Cardiac fibroblast (primary cell): ENCODE results near the gene TRIM50.
"Not testable (repeated sequence)": the region's sequence is repeated elsewhere in the genome, so short reads cannot be mapped to it uniquely, and the experiment has no call there.

ENCODE experiments used
- DNase-seq, 2 donors: peaks; one replicate each; pipeline versions ENCODE4 v3.0.0 to v3.0.0-alpha.2; 2010; ENCODE audit warnings: low read depth in 2 of 2
- H3K4me3 ChIP-seq, 2 donors: replicated peaks in 1 of 2; 1 replicate in 1 of 2; 2 replicates in 1 of 2; pipeline ENCODE4 v1.5.1; 2011; ENCODE audit warnings: low read depth in 2 of 2, low read length in 2 of 2, mild to moderate bottlenecking in 2 of 2, moderate library complexity in 1 of 2
- CTCF ChIP-seq: IDR thresholded peaks from one replicate; pipeline ENCODE4 v1.5.1; 2011; ENCODE audit warnings: low read depth, mild to moderate bottlenecking, low read length, inconsistent platforms

Gene TRIM50

GRCh38 chr7:73327922-73328321, at the start of gene TRIM50, which contains the start of gene FKBP6:
TSS of gene TRIM50 (minus strand) at chr7:73328082. CDS start at chr7:73324787, 3,295 bp downstream.
TSS of gene FKBP6 (plus strand) at chr7:73328161. CDS start at chr7:73328429, 268 bp downstream.
- DNase-seq, H3K4me3 ChIP-seq: not testable (repeated sequence)

GRCh38 chr7:73376671-73377412, 49.0 kb upstream of the TRIM50 start:
- no peak overlapping the region for H3K4me3 ChIP-seq
- TF ChIP-seq CTCF = no peak
- DNase-seq = no peak

- not testable (repeated sequence) for H3K4me3 ChIP-seq, DNase-seq
Observed at GRCh38 chr7:73376262-73376661, 48.4 kb upstream of the TRIM50 start.

GRCh38 chr7:73373741-73374140, 45.9 kb upstream of the TRIM50 start:
- no peak for TF ChIP-seq CTCF
- DNase-seq = no peak
- no peak overlapping the region for H3K4me3 ChIP-seq

GRCh38 chr7:73369622-73370021, 41.7 kb upstream of the TRIM50 start:
- DNase-seq = no peak
- no peak for TF ChIP-seq CTCF
- no peak overlapping the region for H3K4me3 ChIP-seq

GRCh38 chr7:73369009-73369408, 41.1 kb upstream of the TRIM50 start:
- TF ChIP-seq CTCF = no peak
- no peak for DNase-seq
- H3K4me3 ChIP-seq = no peak overlapping the region

- H3K4me3 ChIP-seq = no peak overlapping the region
- no peak for TF ChIP-seq CTCF
- no peak for DNase-seq
Observed at GRCh38 chr7:73366990-73367389, 39.1 kb upstream of the TRIM50 start.

GRCh38 chr7:73366127-73366526, 38.2 kb upstream of the TRIM50 start:
- DNase-seq = no peak
- no peak overlapping the region for H3K4me3 ChIP-seq
- TF ChIP-seq CTCF = no peak
